A673 (cell line): ENCODE results near the gene MYO1D. TPM values are rescaled to one million over a fixed set of nuclear protein-coding genes. Genes with fewer than 3 reads are reported as not detected.
A peak's percentile ranks its signal among the peaks of the same experiment; 100 is the strongest.

Experiments used
- BruUV-seq: library from RNA; stranded (reverse); fragments of 400-500 nt; replicated peaks from 2 replicates; lab custom pipeline; 2021; lab: Mats Ljungman, UMichigan
- CTCF ChIA-PET: fragments of 300-600 bp; sonication (Branson Sonifier 250); formaldehyde crosslinking; loops from one replicate; lab custom pipeline; 2022; ENCODE audit warnings: antibody characterized with exemption; lab: Charles Lee
- POLR2A ChIA-PET: fragments of 300-600 bp; sonication (Branson Sonifier 250); formaldehyde crosslinking; loops from one replicate; lab custom pipeline; 2022; ENCODE audit warnings: antibody characterized with exemption; ENCODE audit not compliant: low non-redundant PET; lab: Charles Lee
- DNase-seq: peaks from one replicate; pipeline ENCODE4 v3.0.0-alpha.2; 2015; ENCODE audit warnings: low spot score
- H3K27ac ChIP-seq: fragments of 200-600 bp; sonication (generic); 2 replicates; pipeline ENCODE4 v1.5.1; 2016; ENCODE audit warnings: mixed run types, low read depth, mild to moderate bottlenecking, mixed read lengths, antibody characterized with exemption, low read length; ENCODE audit not compliant: poor library complexity, severe bottlenecking
- H3K27me3 ChIP-seq: fragments of 200-600 bp; sonication (generic); replicated peaks from 2 replicates; pipeline ENCODE4 v1.6.1; 2017; ENCODE audit warnings: mixed run types, low read depth, mild to moderate bottlenecking, mixed read lengths, antibody characterized with exemption, low read length; ENCODE audit not compliant: insufficient read depth, poor library complexity
- H3K36me3 ChIP-seq: fragments of 200-600 bp; sonication (generic); 2 replicates; pipeline ENCODE4 v1.6.1; 2016; ENCODE audit warnings: mixed run types, mild to moderate bottlenecking, mixed read lengths, antibody characterized with exemption, low read length; ENCODE audit not compliant: insufficient read depth, poor library complexity, severe bottlenecking
- H3K4me1 ChIP-seq: fragments of 200-600 bp; sonication (generic); 2 replicates; pipeline ENCODE4 v1.6.1; 2017; ENCODE audit warnings: mixed run types, mild to moderate bottlenecking, mixed read lengths, antibody characterized with exemption, low read length; ENCODE audit not compliant: insufficient read depth, poor library complexity, severe bottlenecking
- H3K4me3 ChIP-seq: fragments of 200-600 bp; sonication (generic); 2 replicates; pipeline ENCODE4 v1.5.1; 2016; ENCODE audit warnings: low read depth, mixed run types, mild to moderate bottlenecking, mixed read lengths, low read length; ENCODE audit not compliant: poor library complexity, severe bottlenecking
- H3K9me3 ChIP-seq: fragments of 200-600 bp; sonication (generic); 2 replicates; pipeline ENCODE4 v1.6.1; 2016; ENCODE audit warnings: mixed run types, low read depth, mild to moderate bottlenecking, mixed read lengths, antibody characterized with exemption, low read length; ENCODE audit not compliant: poor library complexity, severe bottlenecking
- CTCF ChIP-seq: fragments of 300-800, 200-600 bp; sonication (generic); conservative IDR thresholded peaks from 2 replicates; pipeline ENCODE4 v1.5.1; 2017; ENCODE audit warnings: low read depth, mild to moderate bottlenecking, antibody characterized with exemption, low read length, moderate library complexity, mixed read lengths
- EZH2 ChIP-seq: fragments of 200-600 bp; sonication (generic); IDR thresholded peaks from 2 replicates; pipeline ENCODE4 v1.6.1; 2017; ENCODE audit warnings: borderline replicate concordance, low read depth, mild to moderate bottlenecking, mixed read lengths, antibody characterized with exemption, low read length; ENCODE audit not compliant: poor library complexity, severe bottlenecking
- intact Hi-C: fragments of 100-400 bp; cut with micrococcal nuclease; formaldehyde crosslinking; loops from one replicate; pipeline ENCODE4 v1.10.0; 2022; ENCODE audit not compliant: unreplicated experiment
- total RNA-seq: library from RNA; stranded (reverse); gene quantifications from 2 replicates; pipeline ENCODE4 v1.2.3, GENCODE V29; 2021

The MYO1D gene
- total RNA-seq, 1 experiment from 2014 or later: 10.4 TPM

GRCh38 chr17:32488604-32489180, 388.2 kb downstream of the MYO1D start:
- H3K4me3 ChIP-seq: no peak overlapping the region
- intact Hi-C loops: no loop called here
- H3K27me3 ChIP-seq: no peaks in the 10 kb centered on the region
- no TSS peak for BruUV-seq
- ChIA-PET POLR2A (no interaction called here), CTCF (no interaction called here)
- DNase-seq: no peak
- H3K9me3 ChIP-seq: no peaks in the 10 kb centered on the region
- no peak overlapping the region for H3K27ac ChIP-seq
- peaks cover 5% of the 10 kb centered on the region for H3K4me1 ChIP-seq
- TF ChIP-seq EZH2 (no peak), CTCF (no peak)
- no peaks in the 10 kb centered on the region for H3K36me3 ChIP-seq

GRCh38 chr17:32488177-32488542, 388.8 kb downstream of the MYO1D start:
- no peak for TF ChIP-seq CTCF
- TF ChIP-seq EZH2: no peak
- H3K27me3 ChIP-seq: no peaks in the 10 kb centered on the region
- CTCF ChIA-PET: no interaction called here
- no peaks in the 10 kb centered on the region for H3K9me3 ChIP-seq
- no peak for DNase-seq
- H3K36me3 ChIP-seq: no peaks in the 10 kb centered on the region
- intact Hi-C loops: no loop called here
- peak overlapping the region; percentile 51 for H3K4me3 ChIP-seq
- H3K4me1 ChIP-seq: peaks cover 10% of the 10 kb centered on the region
- POLR2A ChIA-PET: no interaction called here
- BruUV-seq: no TSS peak
- no peak overlapping the region for H3K27ac ChIP-seq

GRCh38 chr17:32487473-32488176, 389.3 kb downstream of the MYO1D start:
- H3K36me3 ChIP-seq: no peaks in the 10 kb centered on the region
- peaks cover 11% of the 10 kb centered on the region for H3K4me1 ChIP-seq
- TF ChIP-seq CTCF: no peak
- TF ChIP-seq EZH2: no peak
- H3K27ac ChIP-seq: no peak overlapping the region
- intact Hi-C loops: no loop called here
- TSS peak; percentile 15 for BruUV-seq
- ChIA-PET POLR2A (no interaction called here), CTCF (interaction anchor here (1.4 kb wide), 1 partner anchor 43 kb away, joined by 4 read pairs; the partner anchor contains the start of gene PSMD11)
- no peaks in the 10 kb centered on the region for H3K9me3 ChIP-seq
- H3K27me3 ChIP-seq: no peaks in the 10 kb centered on the region
- DNase-seq: no peak
- peak overlapping the region; percentile 51 for H3K4me3 ChIP-seq
